Liver (tissue), 9 donors: Measurements from ENCODE around the gene ATP11A. TPM values are rescaled to one million over a fixed set of nuclear protein-coding genes. Genes with fewer than 3 reads are reported as not detected.

Experiments
- DNase-seq: peaks from one replicate; pipeline ENCODE4 v3.0.0-alpha.2; 2017; ENCODE audit warnings: low spot score
- H3K27ac ChIP-seq, 2 donors: one replicate each; pipeline ENCODE4 v1.7.0; 2013; ENCODE audit warnings: inconsistent platforms in 2 of 2, low read length in 2 of 2, control low read depth in 1 of 2, low read depth in 1 of 2, mild to moderate bottlenecking in 1 of 2
- H3K27me3 ChIP-seq, 4 donors: one replicate each; pipeline versions ENCODE4 v1.6.1 to v1.7.0; 2013; ENCODE audit warnings: low read length in 3 of 4, inconsistent platforms in 1 of 4, mild to moderate bottlenecking in 1 of 4, moderate library complexity in 1 of 4; ENCODE audit not compliant: control insufficient read depth in 4 of 4, insufficient read depth in 4 of 4
- H3K36me3 ChIP-seq, 4 donors: one replicate each; pipeline versions ENCODE4 v1.6.1 to v1.7.0; 2013; ENCODE audit warnings: low read length in 3 of 4, mild to moderate bottlenecking in 3 of 4, low read depth in 1 of 4, moderate library complexity in 1 of 4; ENCODE audit not compliant: control insufficient read depth in 4 of 4, insufficient read depth in 3 of 4
- H3K4me1 ChIP-seq, 4 donors: one replicate each; pipeline versions ENCODE4 v1.6.1 to v1.7.0; 2013; ENCODE audit warnings: low read length in 3 of 4, mild to moderate bottlenecking in 3 of 4, moderate library complexity in 1 of 4; ENCODE audit not compliant: control insufficient read depth in 4 of 4, insufficient read depth in 4 of 4
- H3K4me3 ChIP-seq, 3 donors: one replicate each; pipeline versions ENCODE4 v1.6.1 to v1.7.0; 2013; ENCODE audit warnings: low read length in 3 of 3, control low read depth in 1 of 3, low read depth in 1 of 3, mild to moderate bottlenecking in 1 of 3
- H3K9ac ChIP-seq, 2 donors: one replicate each; pipeline ENCODE4 v1.7.0; 2013; ENCODE audit warnings: low read length in 2 of 2, mild to moderate bottlenecking in 2 of 2, moderate library complexity in 2 of 2, control low read depth in 1 of 2, low read depth in 1 of 2
- H3K9me3 ChIP-seq, 4 donors: one replicate each; pipeline versions ENCODE4 v1.6.1 to v1.7.0; 2013; ENCODE audit warnings: low read length in 3 of 4; ENCODE audit not compliant: control insufficient read depth in 4 of 4
- EGR1 ChIP-seq, 2 donors: IDR thresholded peaks; 2 replicates each; pipeline ENCODE4 v1.6.1; 2016 to 2018; ENCODE audit warnings: antibody characterized with exemption in 2 of 2, low read depth in 2 of 2
- FOXA1 ChIP-seq: IDR thresholded peaks from 2 replicates; pipeline ENCODE4 v1.6.1; 2016; ENCODE audit warnings: antibody characterized with exemption
- GABPA ChIP-seq, 2 donors: IDR thresholded peaks in 1 of 2; conservative IDR thresholded peaks in 1 of 2; 2 replicates each; pipeline ENCODE4 v1.6.1; 2016; ENCODE audit warnings: antibody characterized with exemption in 2 of 2, mild to moderate bottlenecking in 1 of 2, moderate library complexity in 1 of 2
- JUND ChIP-seq, 2 donors: IDR thresholded peaks; 2 replicates each; pipeline ENCODE4 v1.6.1; 2016; ENCODE audit warnings: antibody characterized with exemption in 2 of 2
- RAD21 ChIP-seq, 2 donors: IDR thresholded peaks; 2 replicates each; pipeline ENCODE4 v1.6.1; 2016; ENCODE audit warnings: antibody characterized with exemption in 2 of 2, mild to moderate bottlenecking in 2 of 2
- SP1 ChIP-seq: IDR thresholded peaks from 2 replicates; pipeline ENCODE4 v1.6.1; 2018; ENCODE audit warnings: antibody characterized with exemption, mild to moderate bottlenecking
- TAF1 ChIP-seq: conservative IDR thresholded peaks from 2 replicates; pipeline ENCODE4 v1.6.1; 2016; ENCODE audit warnings: antibody characterized with exemption, mild to moderate bottlenecking
- WGBS: extraction: QIAGEN DNeasy Blood & Tissue Kit; methylation state at CpG from one replicate; pipeline ENCODE4 v1.1.7; 2013; 5-methylcytosine and 5-hydroxymethylcytosine counted together
- polyA plus RNA-seq, 2 donors: library from polyadenylated mRNA; stranded (reverse) in 1 of 2; unstranded in 1 of 2; fragments of 200-250 nt in 1 of 2; fragments of >200 nt in 1 of 2; fragmentation: Nextera tagmentation in 1 of 2; extraction: Ambion mirVana in 1 of 2; gene quantifications; one replicate each; pipeline versions ENCODE4 v1.2.1 to v1.2.3, GENCODE V29; 2013 to 2015
- total RNA-seq, 2 donors: library from RNA; depleted of rRNA; stranded (reverse); fragments of >200 nt; gene quantifications; one replicate each; pipeline ENCODE4 v1.2.3, GENCODE V29; 2014
- TF ChIP-seq, protein P1 (sequence below): fragments of 150-350 bp; IDR thresholded peaks from 2 replicates; pipeline ENCODE4 v1.5.1; 2017; ENCODE audit warnings: improper control_type of control experiment, low read depth, low read length; ENCODE audit not compliant: missing input control
- TF ChIP-seq, protein P2 (sequence below): IDR thresholded peaks from 2 replicates; pipeline ENCODE4 v1.6.1; 2016; ENCODE audit warnings: antibody characterized with exemption
- TF ChIP-seq, protein P3 (sequence below): IDR thresholded peaks from 2 replicates; pipeline ENCODE4 v1.6.1; 2016; ENCODE audit warnings: antibody characterized with exemption
- TF ChIP-seq, protein P4 (sequence below): IDR thresholded peaks from 2 replicates; pipeline ENCODE4 v1.6.1; 2016; ENCODE audit warnings: antibody characterized with exemption, mild to moderate bottlenecking
- donor health status: healthy.
- donor health status: healthy.
- donor health status: healthy.
- donor health status: healthy.
- donor health status: healthy.

Gene ATP11A
- total and polyA plus RNA-seq, 4 donors: 8.7 to 27.9 (median 13.8) TPM

DNA sequence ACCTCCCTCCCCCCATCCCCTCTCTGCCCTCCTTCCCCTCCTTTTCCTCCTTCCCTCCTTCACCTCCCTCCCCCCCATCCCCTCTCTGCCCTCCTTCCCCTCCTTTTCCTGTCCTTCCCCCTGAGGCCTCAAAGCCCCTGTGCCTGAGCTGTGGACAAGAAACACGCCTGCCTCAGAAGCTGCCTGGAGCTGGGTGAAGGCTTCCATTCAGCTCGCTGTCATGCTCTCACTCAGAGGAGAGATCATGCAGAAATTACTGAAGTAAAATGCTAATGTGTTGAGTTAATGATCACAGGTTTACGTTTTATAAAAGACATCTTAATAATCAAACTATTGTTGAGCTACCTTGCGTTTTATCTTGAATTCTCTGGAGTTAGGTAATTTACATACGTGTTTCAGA, 114.5 kb downstream of the ATP11A start (continued):
- TF ChIP-seq, protein P1, sequence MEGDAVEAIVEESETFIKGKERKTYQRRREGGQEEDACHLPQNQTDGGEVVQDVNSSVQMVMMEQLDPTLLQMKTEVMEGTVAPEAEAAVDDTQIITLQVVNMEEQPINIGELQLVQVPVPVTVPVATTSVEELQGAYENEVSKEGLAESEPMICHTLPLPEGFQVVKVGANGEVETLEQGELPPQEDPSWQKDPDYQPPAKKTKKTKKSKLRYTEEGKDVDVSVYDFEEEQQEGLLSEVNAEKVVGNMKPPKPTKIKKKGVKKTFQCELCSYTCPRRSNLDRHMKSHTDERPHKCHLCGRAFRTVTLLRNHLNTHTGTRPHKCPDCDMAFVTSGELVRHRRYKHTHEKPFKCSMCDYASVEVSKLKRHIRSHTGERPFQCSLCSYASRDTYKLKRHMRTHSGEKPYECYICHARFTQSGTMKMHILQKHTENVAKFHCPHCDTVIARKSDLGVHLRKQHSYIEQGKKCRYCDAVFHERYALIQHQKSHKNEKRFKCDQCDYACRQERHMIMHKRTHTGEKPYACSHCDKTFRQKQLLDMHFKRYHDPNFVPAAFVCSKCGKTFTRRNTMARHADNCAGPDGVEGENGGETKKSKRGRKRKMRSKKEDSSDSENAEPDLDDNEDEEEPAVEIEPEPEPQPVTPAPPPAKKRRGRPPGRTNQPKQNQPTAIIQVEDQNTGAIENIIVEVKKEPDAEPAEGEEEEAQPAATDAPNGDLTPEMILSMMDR: no peak
- TF ChIP-seq FOXA1 (no peak), GABPA (IDR thresholded peaks at IDR 0.05 in 1 of 2, conservative IDR thresholded peaks at IDR 0.05 in 1 of 2) (no peak), TAF1 (no peak)
- TF ChIP-seq, protein P2, sequence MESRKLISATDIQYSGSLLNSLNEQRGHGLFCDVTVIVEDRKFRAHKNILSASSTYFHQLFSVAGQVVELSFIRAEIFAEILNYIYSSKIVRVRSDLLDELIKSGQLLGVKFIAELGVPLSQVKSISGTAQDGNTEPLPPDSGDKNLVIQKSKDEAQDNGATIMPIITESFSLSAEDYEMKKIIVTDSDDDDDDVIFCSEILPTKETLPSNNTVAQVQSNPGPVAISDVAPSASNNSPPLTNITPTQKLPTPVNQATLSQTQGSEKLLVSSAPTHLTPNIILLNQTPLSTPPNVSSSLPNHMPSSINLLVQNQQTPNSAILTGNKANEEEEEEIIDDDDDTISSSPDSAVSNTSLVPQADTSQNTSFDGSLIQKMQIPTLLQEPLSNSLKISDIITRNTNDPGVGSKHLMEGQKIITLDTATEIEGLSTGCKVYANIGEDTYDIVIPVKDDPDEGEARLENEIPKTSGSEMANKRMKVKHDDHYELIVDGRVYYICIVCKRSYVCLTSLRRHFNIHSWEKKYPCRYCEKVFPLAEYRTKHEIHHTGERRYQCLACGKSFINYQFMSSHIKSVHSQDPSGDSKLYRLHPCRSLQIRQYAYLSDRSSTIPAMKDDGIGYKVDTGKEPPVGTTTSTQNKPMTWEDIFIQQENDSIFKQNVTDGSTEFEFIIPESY: no peak

DNA sequence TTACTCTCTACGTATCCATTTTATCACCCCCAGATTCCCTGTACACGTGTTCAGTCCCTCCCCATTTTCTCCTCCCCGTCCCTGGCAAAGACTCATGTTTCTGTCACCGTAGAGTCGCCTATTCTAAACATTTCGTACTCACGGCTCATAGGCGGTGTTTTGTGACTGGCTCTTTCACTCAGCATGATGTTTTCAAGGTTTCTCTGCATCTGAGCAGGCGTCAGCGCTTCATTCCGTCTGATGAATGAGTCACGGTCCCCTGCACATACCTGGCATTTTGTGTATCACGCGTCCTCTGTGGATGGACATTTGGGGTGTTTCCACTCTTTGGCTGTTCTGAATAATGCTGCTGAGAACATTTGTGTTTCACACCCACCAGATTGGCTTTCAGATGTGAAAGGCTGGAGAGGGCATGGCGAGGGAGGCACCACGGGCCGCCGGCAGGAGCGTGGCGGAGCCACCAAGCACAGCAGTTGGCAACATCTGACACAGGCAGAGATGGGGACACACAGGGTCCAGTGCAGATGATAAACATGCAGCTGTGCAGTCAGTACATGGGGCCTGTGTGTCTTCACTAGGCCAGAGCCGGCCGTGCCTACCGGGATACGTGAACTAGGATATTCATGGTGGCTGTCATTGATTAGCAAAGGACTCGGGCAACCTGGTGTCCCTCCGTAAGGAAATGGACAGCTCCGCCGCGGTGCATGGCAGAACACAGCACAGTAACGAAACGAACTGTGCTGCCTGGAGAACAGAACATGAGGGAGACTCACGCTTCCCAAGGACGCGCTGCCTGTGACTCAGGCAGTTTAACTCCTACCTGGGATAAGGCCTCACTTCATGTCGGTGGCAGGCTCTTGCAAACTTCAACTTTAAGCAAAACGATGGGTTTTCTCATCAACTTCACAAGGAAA, 117.2 kb downstream of the ATP11A start:
- DNase-seq: no peak
- TF ChIP-seq SP1 (no peak), GABPA (IDR thresholded peaks at IDR 0.05 in 1 of 2, conservative IDR thresholded peaks at IDR 0.05 in 1 of 2) (no peak), RAD21 (IDR thresholded peaks at IDR 0.05) (no peak), EGR1 (IDR thresholded peaks at IDR 0.05; ENCODE audit: low read depth in 2 of 2) (no peak), JUND (IDR thresholded peaks at IDR 0.05) (no peak)
- TF ChIP-seq, protein P3, sequence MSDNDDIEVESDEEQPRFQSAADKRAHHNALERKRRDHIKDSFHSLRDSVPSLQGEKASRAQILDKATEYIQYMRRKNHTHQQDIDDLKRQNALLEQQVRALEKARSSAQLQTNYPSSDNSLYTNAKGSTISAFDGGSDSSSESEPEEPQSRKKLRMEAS: no peak
- TF ChIP-seq, protein P1: no peak
- TF ChIP-seq, protein P4, sequence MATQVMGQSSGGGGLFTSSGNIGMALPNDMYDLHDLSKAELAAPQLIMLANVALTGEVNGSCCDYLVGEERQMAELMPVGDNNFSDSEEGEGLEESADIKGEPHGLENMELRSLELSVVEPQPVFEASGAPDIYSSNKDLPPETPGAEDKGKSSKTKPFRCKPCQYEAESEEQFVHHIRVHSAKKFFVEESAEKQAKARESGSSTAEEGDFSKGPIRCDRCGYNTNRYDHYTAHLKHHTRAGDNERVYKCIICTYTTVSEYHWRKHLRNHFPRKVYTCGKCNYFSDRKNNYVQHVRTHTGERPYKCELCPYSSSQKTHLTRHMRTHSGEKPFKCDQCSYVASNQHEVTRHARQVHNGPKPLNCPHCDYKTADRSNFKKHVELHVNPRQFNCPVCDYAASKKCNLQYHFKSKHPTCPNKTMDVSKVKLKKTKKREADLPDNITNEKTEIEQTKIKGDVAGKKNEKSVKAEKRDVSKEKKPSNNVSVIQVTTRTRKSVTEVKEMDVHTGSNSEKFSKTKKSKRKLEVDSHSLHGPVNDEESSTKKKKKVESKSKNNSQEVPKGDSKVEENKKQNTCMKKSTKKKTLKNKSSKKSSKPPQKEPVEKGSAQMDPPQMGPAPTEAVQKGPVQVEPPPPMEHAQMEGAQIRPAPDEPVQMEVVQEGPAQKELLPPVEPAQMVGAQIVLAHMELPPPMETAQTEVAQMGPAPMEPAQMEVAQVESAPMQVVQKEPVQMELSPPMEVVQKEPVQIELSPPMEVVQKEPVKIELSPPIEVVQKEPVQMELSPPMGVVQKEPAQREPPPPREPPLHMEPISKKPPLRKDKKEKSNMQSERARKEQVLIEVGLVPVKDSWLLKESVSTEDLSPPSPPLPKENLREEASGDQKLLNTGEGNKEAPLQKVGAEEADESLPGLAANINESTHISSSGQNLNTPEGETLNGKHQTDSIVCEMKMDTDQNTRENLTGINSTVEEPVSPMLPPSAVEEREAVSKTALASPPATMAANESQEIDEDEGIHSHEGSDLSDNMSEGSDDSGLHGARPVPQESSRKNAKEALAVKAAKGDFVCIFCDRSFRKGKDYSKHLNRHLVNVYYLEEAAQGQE: no peak
- Histone ChIP-seq H3K9ac (no peak overlapping the region), H3K36me3 (peaks cover 3 to 28% (median 11%) of the 10 kb centered on the region in 4 donors), H3K9me3 (no peaks in the 10 kb centered on the region), H3K27ac (no peak overlapping the region), H3K4me3 (no peak overlapping the region), H3K27me3 (no peaks in the 10 kb centered on the region), H3K4me1 (peaks cover 0 to 1% (median 0%) of the 10 kb centered on the region in 4 donors)
- 96% methylated on average over 36 of the region's 36 CpGs for WGBS
